HG03575 (cell line): Measurements from ENCODE around the gene EFCAB13.
"Not testable (repeated sequence)": the region's sequence is repeated elsewhere in the genome, so short reads cannot be mapped to it uniquely, and the experiment has no call there.

Experiments used
- ATAC-seq: cut with Tn5 transposase; IDR thresholded peaks from one replicate; pipeline ENCODE4 v1.9.1; 2021; ENCODE audit not compliant: unreplicated experiment, insufficient number of reproducible peaks, low FRiP score; ENCODE audit errors: extremely low read depth

Gene EFCAB13

GRCh38 chr17:47320879-47321502 is 2.8 kb upstream of the EFCAB13 start:
- no peak for ATAC-seq

- ATAC-seq, result no peak
Measured at GRCh38 chr17:47324224-47325020, 667 bp downstream of the EFCAB13 start.

- ATAC-seq, result no peak
Measured at GRCh38 chr17:47325176-47325575, 1.4 kb downstream of the EFCAB13 start.

- ATAC-seq, result no peak
Measured at GRCh38 chr17:47330548-47330947, 6.8 kb downstream of the EFCAB13 start.

- ATAC-seq, result no peak
Measured at GRCh38 chr17:47332287-47332686, 8.5 kb downstream of the EFCAB13 start.

GRCh38 chr17:47335101-47335936 is 11.6 kb downstream of the EFCAB13 start:
- no peak for ATAC-seq

GRCh38 chr17:47338026-47338425 is 14.3 kb downstream of the EFCAB13 start:
- ATAC-seq, result no peak

GRCh38 chr17:47352848-47353247 is 29.1 kb downstream of the EFCAB13 start:
- no peak for ATAC-seq

- no peak for ATAC-seq
Measured at GRCh38 chr17:47358652-47359051, 34.9 kb downstream of the EFCAB13 start.

GRCh38 chr17:47363171-47363570 is 39.4 kb downstream of the EFCAB13 start:
- no peak for ATAC-seq

GRCh38 chr17:47367257-47367656 is 43.5 kb downstream of the EFCAB13 start:
- no peak for ATAC-seq

GRCh38 chr17:47368262-47368661 is 44.5 kb downstream of the EFCAB13 start:
- no peak for ATAC-seq

- ATAC-seq, result not testable (repeated sequence)
Measured at GRCh38 chr17:47370899-47371298, 47.1 kb downstream of the EFCAB13 start.

GRCh38 chr17:47373002-47373401 is 49.2 kb downstream of the EFCAB13 start:
- no peak for ATAC-seq

GRCh38 chr17:47376247-47376646 is 52.5 kb downstream of the EFCAB13 start:
- ATAC-seq, result no peak

- ATAC-seq, result no peak
Measured at GRCh38 chr17:47388825-47389224, 65.1 kb downstream of the EFCAB13 start.

GRCh38 chr17:47397532-47398128 is 73.9 kb downstream of the EFCAB13 start:
- not testable (repeated sequence) for ATAC-seq

- no peak for ATAC-seq
Measured at GRCh38 chr17:47400333-47400732, 76.6 kb downstream of the EFCAB13 start.

- ATAC-seq, result no peak
Measured at GRCh38 chr17:47401100-47401499, 77.3 kb downstream of the EFCAB13 start.
